ENCODE measurements around the gene HAUS8.

The HAUS8 gene

GRCh38 chr19:17075035-17075863 is at the start of gene HAUS8, which contains the start of gene MYO9B:
Gene HAUS8 (minus strand): TSS chr19:17075452. CDS start chr19:17075422, 30 bp downstream.
Gene MYO9B (plus strand): TSS chr19:17075777. CDS start chr19:17101718, 25,941 bp downstream.
- ATAC-seq (replicated peaks): peak; percentile 81 to 89
- peak; percentile 100 for DNase-seq
- Mint-ChIP-seq H3K36me3 (peaks cover 14 to 48% of the 10 kb centered on the region in 2 donors), H3K27me3 (no peaks in the 10 kb centered on the region), H3K4me1 (peaks cover 49 to 71% of the 10 kb centered on the region in 2 donors), H3K4me3 (peak within 1 kb of the TSS; percentile 94 to 96), H3K27ac (peak within 1 kb of the TSS; percentile 99), H3K9me3 (no peaks in the 10 kb centered on the region)

- no peak for ATAC-seq (replicated peaks)
- peak overlapping the region; percentile 72 for H3K27ac Mint-ChIP-seq
- H3K36me3 Mint-ChIP-seq: peaks cover 35 to 65% of the 10 kb centered on the region in 2 donors
- no peaks in the 10 kb centered on the region for H3K9me3 Mint-ChIP-seq
- H3K4me3 Mint-ChIP-seq: no peak overlapping the region
- DNase-seq: no peak
- peaks cover 33 to 61% of the 10 kb centered on the region in 2 donors for H3K4me1 Mint-ChIP-seq
- H3K27me3 Mint-ChIP-seq: no peaks in the 10 kb centered on the region
These were observed 48.8 kb upstream of the HAUS8 start for GRCh38 chr19:17124025-17124424.

GRCh38 chr19:17123041-17123440 is 47.8 kb upstream of the HAUS8 start:
- H3K4me1 Mint-ChIP-seq: peaks cover 30 to 55% of the 10 kb centered on the region in 2 donors
- H3K27ac Mint-ChIP-seq: no peak overlapping the region
- H3K9me3 Mint-ChIP-seq: no peaks in the 10 kb centered on the region
- no peaks in the 10 kb centered on the region for H3K27me3 Mint-ChIP-seq
- DNase-seq (no peak), ATAC-seq (replicated peaks) (no peak)
- H3K4me3 Mint-ChIP-seq: no peak overlapping the region
- H3K36me3 Mint-ChIP-seq: peaks cover 30 to 61% of the 10 kb centered on the region in 2 donors

- Mint-ChIP-seq H3K27me3 (no peaks in the 10 kb centered on the region), H3K36me3 (peaks cover 29 to 51% of the 10 kb centered on the region in 2 donors), H3K27ac (peak overlapping the region; percentile 20), H3K9me3 (no peaks in the 10 kb centered on the region), H3K4me1 (peaks cover 38 to 55% of the 10 kb centered on the region in 2 donors), H3K4me3 (no peak overlapping the region)
- DNase-seq: no peak
- ATAC-seq (replicated peaks): no peak
These were observed 46.6 kb upstream of the HAUS8 start for GRCh38 chr19:17121736-17122293.

- H3K27ac Mint-ChIP-seq: peak overlapping the region; percentile 72
- H3K4me1 Mint-ChIP-seq: peaks cover 39 to 55% of the 10 kb centered on the region in 2 donors
- peaks cover 49 to 66% of the 10 kb centered on the region in 2 donors for H3K36me3 Mint-ChIP-seq
These were observed 43.7 kb upstream of the HAUS8 start for GRCh38 chr19:17118957-17119356.

GRCh38 chr19:17116996-17117702 is 41.9 kb upstream of the HAUS8 start:
- Mint-ChIP-seq H3K4me3 (no peak overlapping the region), H3K36me3 (peaks cover 54 to 62% of the 10 kb centered on the region in 2 donors), H3K4me1 (peaks cover 48 to 68% of the 10 kb centered on the region in 2 donors), H3K27me3 (no peaks in the 10 kb centered on the region), H3K27ac (peak overlapping the region; percentile 14), H3K9me3 (peaks cover 0 to 3% of the 10 kb centered on the region in 2 donors)
- DNase-seq: no peak
- no peak for ATAC-seq (replicated peaks)

More at GRCh38 chr19:17118957-17119356, 43.7 kb upstream of the HAUS8 start:
- no peak for ATAC-seq (replicated peaks)
- Mint-ChIP-seq H3K9me3 (peaks cover 0 to 3% of the 10 kb centered on the region in 2 donors), H3K4me3 (no peak overlapping the region), H3K27me3 (no peaks in the 10 kb centered on the region)
- DNase-seq: no peak

GRCh38 chr19:17114414-17114831 is 39.2 kb upstream of the HAUS8 start:
- DNase-seq (no peak), ATAC-seq (replicated peaks) (no peak)
- Mint-ChIP-seq H3K27ac (peak overlapping the region; percentile 75), H3K4me3 (no peak overlapping the region), H3K27me3 (no peaks in the 10 kb centered on the region), H3K4me1 (peaks cover 62 to 82% of the 10 kb centered on the region in 2 donors), H3K36me3 (peaks cover 63 to 64% of the 10 kb centered on the region in 2 donors), H3K9me3 (peaks cover 1 to 3% of the 10 kb centered on the region in 2 donors)

GRCh38 chr19:17113127-17113785 is 38.0 kb upstream of the HAUS8 start:
- H3K27me3 Mint-ChIP-seq: no peaks in the 10 kb centered on the region
- H3K36me3 Mint-ChIP-seq: peaks cover 63 to 65% of the 10 kb centered on the region in 2 donors
- no peak overlapping the region for H3K4me3 Mint-ChIP-seq
- peaks cover 1 to 3% of the 10 kb centered on the region in 2 donors for H3K9me3 Mint-ChIP-seq
- H3K27ac Mint-ChIP-seq: peak overlapping the region; percentile 84
- DNase-seq (no peak), ATAC-seq (replicated peaks) (no peak)
- H3K4me1 Mint-ChIP-seq: peaks cover 62 to 93% of the 10 kb centered on the region in 2 donors

- no peak for DNase-seq
- no peak for ATAC-seq (replicated peaks)
- peaks cover 67 to 94% of the 10 kb centered on the region in 2 donors for H3K4me1 Mint-ChIP-seq
- H3K27me3 Mint-ChIP-seq: no peaks in the 10 kb centered on the region
- peaks cover 69 to 71% of the 10 kb centered on the region in 2 donors for H3K36me3 Mint-ChIP-seq
- peak overlapping the region in 1 of 2 donors; percentile 18 for H3K4me3 Mint-ChIP-seq
- peaks cover 1 to 3% of the 10 kb centered on the region in 2 donors for H3K9me3 Mint-ChIP-seq
- H3K27ac Mint-ChIP-seq: peak overlapping the region; percentile 80
These were observed 37.4 kb upstream of the HAUS8 start for GRCh38 chr19:17112700-17113099.

GRCh38 chr19:17112271-17112670 is 37.0 kb upstream of the HAUS8 start:
- Mint-ChIP-seq H3K4me1 (peaks cover 69 to 94% of the 10 kb centered on the region in 2 donors), H3K27ac (peak overlapping the region; percentile 83), H3K4me3 (peak overlapping the region in 1 of 2 donors; percentile 28), H3K36me3 (peaks cover 73 to 75% of the 10 kb centered on the region in 2 donors), H3K27me3 (no peaks in the 10 kb centered on the region), H3K9me3 (peaks cover 1 to 3% of the 10 kb centered on the region in 2 donors)
- DNase-seq (no peak), ATAC-seq (replicated peaks) (no peak)

GRCh38 chr19:17111766-17112165 is 36.5 kb upstream of the HAUS8 start:
- H3K4me1 Mint-ChIP-seq: peaks cover 65 to 94% of the 10 kb centered on the region in 2 donors
- H3K36me3 Mint-ChIP-seq: peaks cover 72 to 74% of the 10 kb centered on the region in 2 donors
- H3K27me3 Mint-ChIP-seq: no peaks in the 10 kb centered on the region
- no peak for ATAC-seq (replicated peaks)
- no peak for DNase-seq
- peak overlapping the region; percentile 83 for H3K27ac Mint-ChIP-seq
- H3K9me3 Mint-ChIP-seq: peaks cover 1 to 3% of the 10 kb centered on the region in 2 donors
- peak overlapping the region; percentile 10 to 28 for H3K4me3 Mint-ChIP-seq

- H3K36me3 Mint-ChIP-seq: peaks cover 71 to 76% of the 10 kb centered on the region in 2 donors
These were observed 35.3 kb upstream of the HAUS8 start for GRCh38 chr19:17110599-17110966.

GRCh38 chr19:17109962-17110598 is 34.8 kb upstream of the HAUS8 start:
- peak overlapping the region; percentile 96 for H3K27ac Mint-ChIP-seq
- peaks cover 69 to 74% of the 10 kb centered on the region in 2 donors for H3K36me3 Mint-ChIP-seq
- ATAC-seq (replicated peaks) (peak; percentile 84 to 89), DNase-seq (peak; percentile 85)
- peak overlapping the region; percentile 79 to 80 for H3K4me3 Mint-ChIP-seq
- peaks cover 0 to 1% of the 10 kb centered on the region in 2 donors for H3K9me3 Mint-ChIP-seq
- peaks cover 68 to 94% of the 10 kb centered on the region in 2 donors for H3K4me1 Mint-ChIP-seq
- no peaks in the 10 kb centered on the region for H3K27me3 Mint-ChIP-seq

More at GRCh38 chr19:17110599-17110966, 35.3 kb upstream of the HAUS8 start:
- Mint-ChIP-seq H3K9me3 (peaks cover under 1 to 1% of the 10 kb centered on the region in 2 donors), H3K27ac (peak overlapping the region; percentile 96), H3K27me3 (no peaks in the 10 kb centered on the region), H3K4me3 (peak overlapping the region; percentile 79 to 80), H3K4me1 (peaks cover 65 to 94% of the 10 kb centered on the region in 2 donors)
- ATAC-seq (replicated peaks): no peak
- DNase-seq: no peak
